Umbilical cord (tissue), 2 donors: Measurements from ENCODE around the gene SPDYC. TPM values are rescaled to one million over a fixed set of nuclear protein-coding genes. Genes with fewer than 3 reads are reported as not detected.

Source experiments
- DNase-seq: peaks from one replicate; pipeline ENCODE4 v3.0.0-alpha.2; 2015; ENCODE audit warnings: low spot score
- total RNA-seq: library from RNA; depleted of rRNA; stranded (reverse); fragments of >200 nt; gene quantifications from one replicate; pipeline ENCODE4 v1.2.3, GENCODE V29; 2014; ENCODE audit warnings: low replicate concordance; ENCODE audit not compliant: insufficient read depth

SPDYC gene
- not detected for total RNA-seq

- DNase-seq, result no peak
These were observed at the start of gene SPDYC for GRCh38 chr11:65170058-65170534. SPDYC (plus strand) TSS chr11:65170233; CDS start chr11:65171358, 1,125 bp downstream.

GRCh38 chr11:65120831-65121230, 49.2 kb upstream of the SPDYC start:
- no peak for DNase-seq

- DNase-seq, result no peak
These were observed 48.6 kb upstream of the SPDYC start for GRCh38 chr11:65121447-65121864.

- DNase-seq, result peak; percentile 99
These were observed 48.0 kb upstream of the SPDYC start, which contains the start of the genes FAU and MRPL49 for GRCh38 chr11:65121865-65122696. FAU (minus strand) TSS chr11:65122134; CDS start chr11:65121813, 321 bp downstream. MRPL49 (plus strand) TSS chr11:65122321; CDS start chr11:65122347, 26 bp downstream.

GRCh38 chr11:65124480-65125196, 45.4 kb upstream of the SPDYC start:
- DNase-seq, result no peak

GRCh38 chr11:65125197-65126056, 44.6 kb upstream of the SPDYC start:
- DNase-seq, result no peak

- no peak for DNase-seq
These were observed 43.3 kb upstream of the SPDYC start for GRCh38 chr11:65126624-65127274.

- no peak for DNase-seq
These were observed 42.4 kb upstream of the SPDYC start for GRCh38 chr11:65127473-65128181.

- DNase-seq, result no peak
These were observed 41.6 kb upstream of the SPDYC start for GRCh38 chr11:65128182-65129145.

- no peak for DNase-seq
These were observed 40.2 kb upstream of the SPDYC start for GRCh38 chr11:65129649-65130441.

- no peak for DNase-seq
These were observed 39.2 kb upstream of the SPDYC start for GRCh38 chr11:65130631-65131416.

GRCh38 chr11:65131417-65131776, 38.6 kb upstream of the SPDYC start:
- no peak for DNase-seq

GRCh38 chr11:65131895-65132237, 38.2 kb upstream of the SPDYC start:
- no peak for DNase-seq

- DNase-seq, result no peak
These were observed 37.6 kb upstream of the SPDYC start for GRCh38 chr11:65132238-65132987.

- no peak for DNase-seq
These were observed 36.9 kb upstream of the SPDYC start for GRCh38 chr11:65132988-65133700.

- DNase-seq, result no peak
These were observed 36.3 kb upstream of the SPDYC start for GRCh38 chr11:65133724-65134123.
